WTC11 (cell line): ENCODE results near the gene HDHD5. TPM values are rescaled to one million over a fixed set of nuclear protein-coding genes. Genes with fewer than 3 reads are reported as not detected.

ENCODE experiments used
- ATF3 ChIP-seq: sonication (generic); formaldehyde crosslinking; conservative IDR thresholded peaks from 2 replicates; pipeline ENCODE4 v1.8.1; 2022; ENCODE audit warnings: mild to moderate bottlenecking, missing genetic modification reagents
- CBFB ChIP-seq: sonication (generic); formaldehyde crosslinking; IDR thresholded peaks from 2 replicates; pipeline ENCODE4 v1.8.1; 2022; ENCODE audit warnings: mild to moderate bottlenecking, low read depth, missing genetic modification reagents
- ELF4 ChIP-seq: sonication (generic); formaldehyde crosslinking; IDR thresholded peaks from 2 replicates; pipeline ENCODE4 v1.8.1; 2022; ENCODE audit warnings: low read depth, mild to moderate bottlenecking, moderate library complexity, missing genetic modification reagents
- EMX1 ChIP-seq: fragments of 250-450 bp; sonication (Bioruptor Pico); IDR thresholded peaks from 2 replicates; pipeline ENCODE4 v1.8.0; 2021; ENCODE audit warnings: mild to moderate bottlenecking
- HMGA2 ChIP-seq: fragments of 250-450 bp; sonication (Bioruptor Pico); IDR thresholded peaks from 2 replicates; pipeline ENCODE4 v1.4.0; 2021; ENCODE audit warnings: mild to moderate bottlenecking, moderate library complexity
- JAZF1 ChIP-seq: fragments of 250-450 bp; sonication (Bioruptor Pico); IDR thresholded peaks from 2 replicates; pipeline ENCODE4 v1.9.0; 2021; ENCODE audit warnings: moderate library complexity, mild to moderate bottlenecking, inconsistent platforms
- MXD4 ChIP-seq: fragments of 250-450 bp; sonication (Bioruptor Pico); IDR thresholded peaks from 2 replicates; pipeline ENCODE4 v1.8.0; 2021; ENCODE audit warnings: mild to moderate bottlenecking, moderate library complexity, borderline replicate concordance
- OVOL2 ChIP-seq: fragments of 250-450 bp; sonication (Bioruptor Pico); IDR thresholded peaks from 2 replicates; pipeline ENCODE4 v1.9.0; 2021; ENCODE audit warnings: mild to moderate bottlenecking, borderline replicate concordance
- SMAD4 ChIP-seq: sonication (generic); formaldehyde crosslinking; IDR thresholded peaks from 2 replicates; pipeline ENCODE4 v1.8.0; 2022; ENCODE audit warnings: mild to moderate bottlenecking, missing genetic modification reagents
- SP1 ChIP-seq: sonication (generic); formaldehyde crosslinking; conservative IDR thresholded peaks from 2 replicates; pipeline ENCODE4 v1.8.1; 2022; ENCODE audit warnings: missing genetic modification reagents
- TEAD1 ChIP-seq: sonication (generic); formaldehyde crosslinking; IDR thresholded peaks from 2 replicates; pipeline ENCODE4 v1.8.0; 2022; ENCODE audit warnings: mild to moderate bottlenecking, missing genetic modification reagents
- TP53 ChIP-seq: sonication (generic); formaldehyde crosslinking; IDR thresholded peaks from 2 replicates; pipeline ENCODE4 v1.8.1; 2023; ENCODE audit warnings: mild to moderate bottlenecking, missing genetic modification reagents
- ZNF219 ChIP-seq: sonication (generic); formaldehyde crosslinking; IDR thresholded peaks from 2 replicates; pipeline ENCODE4 v1.8.0; 2023; ENCODE audit warnings: missing genetic modification reagents, mild to moderate bottlenecking, borderline replicate concordance
- ZNF232 ChIP-seq: sonication (generic); formaldehyde crosslinking; IDR thresholded peaks from 2 replicates; pipeline ENCODE4 v1.8.0; 2022; ENCODE audit warnings: mild to moderate bottlenecking, missing genetic modification reagents
- ZNF263 ChIP-seq: sonication (generic); formaldehyde crosslinking; IDR thresholded peaks from 2 replicates; pipeline ENCODE4 v1.8.1; 2022; ENCODE audit warnings: low read depth, mild to moderate bottlenecking, moderate library complexity, missing genetic modification reagents
- ZNF425 ChIP-seq: fragments of 250-450 bp; sonication (Bioruptor Pico); conservative IDR thresholded peaks from 2 replicates; pipeline ENCODE4 v1.9.0; 2021; ENCODE audit warnings: mild to moderate bottlenecking
- ZNF512 ChIP-seq: sonication (generic); formaldehyde crosslinking; IDR thresholded peaks from 2 replicates; pipeline ENCODE4 v1.8.1; 2022; ENCODE audit warnings: missing genetic modification reagents, borderline replicate concordance
- ZSCAN18 ChIP-seq: fragments of 250-450 bp; sonication (Bioruptor Pico); IDR thresholded peaks from 2 replicates; pipeline ENCODE4 v2.1.2; 2022; ENCODE audit warnings: mild to moderate bottlenecking, moderate library complexity
- total RNA-seq: library from RNA; stranded (reverse); gene quantifications from 3 replicates; pipeline ENCODE4 v1.2.3, GENCODE V29; 2021
- TF ChIP-seq, protein P1 (sequence below): sonication (generic); formaldehyde crosslinking; IDR thresholded peaks from 2 replicates; pipeline ENCODE4 v1.8.1; 2023; ENCODE audit warnings: mild to moderate bottlenecking, missing genetic modification reagents
- TF ChIP-seq, protein P2 (sequence below): sonication (generic); formaldehyde crosslinking; IDR thresholded peaks from 2 replicates; pipeline ENCODE4 v1.8.0; 2023; ENCODE audit warnings: missing genetic modification reagents, mild to moderate bottlenecking, borderline replicate concordance
- TF ChIP-seq, protein P3 (sequence below): sonication (generic); formaldehyde crosslinking; IDR thresholded peaks from 2 replicates; pipeline ENCODE4 v1.8.1; 2023; ENCODE audit warnings: mild to moderate bottlenecking, missing genetic modification reagents
- TF ChIP-seq, protein P4 (sequence below): sonication (generic); formaldehyde crosslinking; IDR thresholded peaks from 2 replicates; pipeline ENCODE4 v1.8.1; 2023; ENCODE audit warnings: mild to moderate bottlenecking, missing genetic modification reagents, borderline replicate concordance

HDHD5 gene
- total RNA-seq, 1 experiment from 2014 or later, result 84.0 TPM

- TF ChIP-seq TP53 (CRISPR knock-in tag) (peak; percentile 97), EMX1 (0 out of 2 replicates have a peak, but pooled peaks have one; percentile 52), ZNF512 (CRISPR knock-in tag) (no peak), ELF4 (CRISPR knock-in tag) (no peak), ZNF425 (no peak), SP1 (CRISPR knock-in tag) (no peak), SMAD4 (CRISPR knock-in tag) (peak; percentile 86), OVOL2 (no peak), TEAD1 (CRISPR knock-in tag) (peak; percentile 93; the same call in 1 of the 2 replicates), ZSCAN18 (CRISPR knock-in tag) (no peak), ZNF263 (no peak; the same call in 1 of the 2 replicates), ATF3 (CRISPR knock-in tag) (no peak), HMGA2 (CRISPR knock-in tag) (no peak), ZNF219 (peak; percentile 97), ZNF232 (CRISPR knock-in tag) (peak; percentile 84; the same call in 1 of the 2 replicates), CBFB (CRISPR knock-in tag) (0 out of 2 replicates have a peak, but pooled peaks have one; percentile 23), JAZF1 (CRISPR knock-in tag) (no peak), MXD4 (no peak)
- TF ChIP-seq, protein P1, sequence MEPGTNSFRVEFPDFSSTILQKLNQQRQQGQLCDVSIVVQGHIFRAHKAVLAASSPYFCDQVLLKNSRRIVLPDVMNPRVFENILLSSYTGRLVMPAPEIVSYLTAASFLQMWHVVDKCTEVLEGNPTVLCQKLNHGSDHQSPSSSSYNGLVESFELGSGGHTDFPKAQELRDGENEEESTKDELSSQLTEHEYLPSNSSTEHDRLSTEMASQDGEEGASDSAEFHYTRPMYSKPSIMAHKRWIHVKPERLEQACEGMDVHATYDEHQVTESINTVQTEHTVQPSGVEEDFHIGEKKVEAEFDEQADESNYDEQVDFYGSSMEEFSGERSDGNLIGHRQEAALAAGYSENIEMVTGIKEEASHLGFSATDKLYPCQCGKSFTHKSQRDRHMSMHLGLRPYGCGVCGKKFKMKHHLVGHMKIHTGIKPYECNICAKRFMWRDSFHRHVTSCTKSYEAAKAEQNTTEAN, result peak; percentile 20; the same call in 1 of the 2 replicates
- TF ChIP-seq, protein P2, sequence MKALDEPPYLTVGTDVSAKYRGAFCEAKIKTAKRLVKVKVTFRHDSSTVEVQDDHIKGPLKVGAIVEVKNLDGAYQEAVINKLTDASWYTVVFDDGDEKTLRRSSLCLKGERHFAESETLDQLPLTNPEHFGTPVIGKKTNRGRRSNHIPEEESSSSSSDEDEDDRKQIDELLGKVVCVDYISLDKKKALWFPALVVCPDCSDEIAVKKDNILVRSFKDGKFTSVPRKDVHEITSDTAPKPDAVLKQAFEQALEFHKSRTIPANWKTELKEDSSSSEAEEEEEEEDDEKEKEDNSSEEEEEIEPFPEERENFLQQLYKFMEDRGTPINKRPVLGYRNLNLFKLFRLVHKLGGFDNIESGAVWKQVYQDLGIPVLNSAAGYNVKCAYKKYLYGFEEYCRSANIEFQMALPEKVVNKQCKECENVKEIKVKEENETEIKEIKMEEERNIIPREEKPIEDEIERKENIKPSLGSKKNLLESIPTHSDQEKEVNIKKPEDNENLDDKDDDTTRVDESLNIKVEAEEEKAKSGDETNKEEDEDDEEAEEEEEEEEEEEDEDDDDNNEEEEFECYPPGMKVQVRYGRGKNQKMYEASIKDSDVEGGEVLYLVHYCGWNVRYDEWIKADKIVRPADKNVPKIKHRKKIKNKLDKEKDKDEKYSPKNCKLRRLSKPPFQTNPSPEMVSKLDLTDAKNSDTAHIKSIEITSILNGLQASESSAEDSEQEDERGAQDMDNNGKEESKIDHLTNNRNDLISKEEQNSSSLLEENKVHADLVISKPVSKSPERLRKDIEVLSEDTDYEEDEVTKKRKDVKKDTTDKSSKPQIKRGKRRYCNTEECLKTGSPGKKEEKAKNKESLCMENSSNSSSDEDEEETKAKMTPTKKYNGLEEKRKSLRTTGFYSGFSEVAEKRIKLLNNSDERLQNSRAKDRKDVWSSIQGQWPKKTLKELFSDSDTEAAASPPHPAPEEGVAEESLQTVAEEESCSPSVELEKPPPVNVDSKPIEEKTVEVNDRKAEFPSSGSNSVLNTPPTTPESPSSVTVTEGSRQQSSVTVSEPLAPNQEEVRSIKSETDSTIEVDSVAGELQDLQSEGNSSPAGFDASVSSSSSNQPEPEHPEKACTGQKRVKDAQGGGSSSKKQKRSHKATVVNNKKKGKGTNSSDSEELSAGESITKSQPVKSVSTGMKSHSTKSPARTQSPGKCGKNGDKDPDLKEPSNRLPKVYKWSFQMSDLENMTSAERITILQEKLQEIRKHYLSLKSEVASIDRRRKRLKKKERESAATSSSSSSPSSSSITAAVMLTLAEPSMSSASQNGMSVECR (CRISPR knock-in tag), result peak; percentile 99
- TF ChIP-seq, protein P3, sequence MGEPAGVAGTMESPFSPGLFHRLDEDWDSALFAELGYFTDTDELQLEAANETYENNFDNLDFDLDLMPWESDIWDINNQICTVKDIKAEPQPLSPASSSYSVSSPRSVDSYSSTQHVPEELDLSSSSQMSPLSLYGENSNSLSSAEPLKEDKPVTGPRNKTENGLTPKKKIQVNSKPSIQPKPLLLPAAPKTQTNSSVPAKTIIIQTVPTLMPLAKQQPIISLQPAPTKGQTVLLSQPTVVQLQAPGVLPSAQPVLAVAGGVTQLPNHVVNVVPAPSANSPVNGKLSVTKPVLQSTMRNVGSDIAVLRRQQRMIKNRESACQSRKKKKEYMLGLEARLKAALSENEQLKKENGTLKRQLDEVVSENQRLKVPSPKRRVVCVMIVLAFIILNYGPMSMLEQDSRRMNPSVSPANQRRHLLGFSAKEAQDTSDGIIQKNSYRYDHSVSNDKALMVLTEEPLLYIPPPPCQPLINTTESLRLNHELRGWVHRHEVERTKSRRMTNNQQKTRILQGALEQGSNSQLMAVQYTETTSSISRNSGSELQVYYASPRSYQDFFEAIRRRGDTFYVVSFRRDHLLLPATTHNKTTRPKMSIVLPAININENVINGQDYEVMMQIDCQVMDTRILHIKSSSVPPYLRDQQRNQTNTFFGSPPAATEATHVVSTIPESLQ (CRISPR knock-in tag), result peak; percentile 62; the same call in 1 of the 2 replicates
- TF ChIP-seq, protein P4, sequence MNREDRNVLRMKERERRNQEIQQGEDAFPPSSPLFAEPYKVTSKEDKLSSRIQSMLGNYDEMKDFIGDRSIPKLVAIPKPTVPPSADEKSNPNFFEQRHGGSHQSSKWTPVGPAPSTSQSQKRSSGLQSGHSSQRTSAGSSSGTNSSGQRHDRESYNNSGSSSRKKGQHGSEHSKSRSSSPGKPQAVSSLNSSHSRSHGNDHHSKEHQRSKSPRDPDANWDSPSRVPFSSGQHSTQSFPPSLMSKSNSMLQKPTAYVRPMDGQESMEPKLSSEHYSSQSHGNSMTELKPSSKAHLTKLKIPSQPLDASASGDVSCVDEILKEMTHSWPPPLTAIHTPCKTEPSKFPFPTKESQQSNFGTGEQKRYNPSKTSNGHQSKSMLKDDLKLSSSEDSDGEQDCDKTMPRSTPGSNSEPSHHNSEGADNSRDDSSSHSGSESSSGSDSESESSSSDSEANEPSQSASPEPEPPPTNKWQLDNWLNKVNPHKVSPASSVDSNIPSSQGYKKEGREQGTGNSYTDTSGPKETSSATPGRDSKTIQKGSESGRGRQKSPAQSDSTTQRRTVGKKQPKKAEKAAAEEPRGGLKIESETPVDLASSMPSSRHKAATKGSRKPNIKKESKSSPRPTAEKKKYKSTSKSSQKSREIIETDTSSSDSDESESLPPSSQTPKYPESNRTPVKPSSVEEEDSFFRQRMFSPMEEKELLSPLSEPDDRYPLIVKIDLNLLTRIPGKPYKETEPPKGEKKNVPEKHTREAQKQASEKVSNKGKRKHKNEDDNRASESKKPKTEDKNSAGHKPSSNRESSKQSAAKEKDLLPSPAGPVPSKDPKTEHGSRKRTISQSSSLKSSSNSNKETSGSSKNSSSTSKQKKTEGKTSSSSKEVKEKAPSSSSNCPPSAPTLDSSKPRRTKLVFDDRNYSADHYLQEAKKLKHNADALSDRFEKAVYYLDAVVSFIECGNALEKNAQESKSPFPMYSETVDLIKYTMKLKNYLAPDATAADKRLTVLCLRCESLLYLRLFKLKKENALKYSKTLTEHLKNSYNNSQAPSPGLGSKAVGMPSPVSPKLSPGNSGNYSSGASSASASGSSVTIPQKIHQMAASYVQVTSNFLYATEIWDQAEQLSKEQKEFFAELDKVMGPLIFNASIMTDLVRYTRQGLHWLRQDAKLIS, result no peak
Observed at GRCh38 chr22:17120281-17120680, 38.8 kb downstream of the HDHD5 start (continued).
